SH-SY5Y (cell line): ENCODE results near the gene SLC23A1.

Experiments used
- GATA2 ChIP-seq: IDR thresholded peaks from 2 replicates; pipeline ENCODE4 v1.6.1; 2011; ENCODE audit warnings: mild to moderate bottlenecking, low read depth, low read length
- GATA3 ChIP-seq: IDR thresholded peaks from 2 replicates; pipeline ENCODE4 v1.6.1; 2011; ENCODE audit warnings: low read depth, mild to moderate bottlenecking, low read length, moderate library complexity

- TF ChIP-seq GATA2 = no peak
- no peak for TF ChIP-seq GATA3
Measured at GRCh38 chr5:139397921-139398320, 14.8 kb upstream of the SLC23A1 start.
